ENCODE measurements around the gene FIGNL2.

Gene FIGNL2, protein sequence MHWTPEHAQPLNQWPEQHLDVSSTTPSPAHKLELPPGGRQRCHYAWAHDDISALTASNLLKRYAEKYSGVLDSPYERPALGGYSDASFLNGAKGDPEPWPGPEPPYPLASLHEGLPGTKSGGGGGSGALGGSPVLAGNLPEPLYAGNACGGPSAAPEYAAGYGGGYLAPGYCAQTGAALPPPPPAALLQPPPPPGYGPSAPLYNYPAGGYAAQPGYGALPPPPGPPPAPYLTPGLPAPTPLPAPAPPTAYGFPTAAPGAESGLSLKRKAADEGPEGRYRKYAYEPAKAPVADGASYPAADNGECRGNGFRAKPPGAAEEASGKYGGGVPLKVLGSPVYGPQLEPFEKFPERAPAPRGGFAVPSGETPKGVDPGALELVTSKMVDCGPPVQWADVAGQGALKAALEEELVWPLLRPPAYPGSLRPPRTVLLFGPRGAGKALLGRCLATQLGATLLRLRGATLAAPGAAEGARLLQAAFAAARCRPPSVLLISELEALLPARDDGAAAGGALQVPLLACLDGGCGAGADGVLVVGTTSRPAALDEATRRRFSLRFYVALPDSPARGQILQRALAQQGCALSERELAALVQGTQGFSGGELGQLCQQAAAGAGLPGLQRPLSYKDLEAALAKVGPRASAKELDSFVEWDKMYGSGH

GRCh38 chr12:51848326-51848727 is at the start of gene FIGNL2:
Gene FIGNL2 (minus strand): TSS chr12:51848718. CDS start chr12:51822413, 26,305 bp downstream.
- Histone ChIP-seq H4K20me1 (no peaks in the 10 kb centered on the region), H3K4me1 (peaks cover 41% of the 10 kb centered on the region), H3K9me3 (no peaks in the 10 kb centered on the region), H3K27me3 (peaks cover 35% of the 10 kb centered on the region), H3K9ac (no peak within 1 kb of the TSS), H3K36me3 (no peaks in the 10 kb centered on the region), H3K27ac (no peak within 1 kb of the TSS), H3K4me3 (0 out of 2 replicates have a peak within 1 kb of the TSS, but pooled peaks have one; percentile 7), H3K4me2 (peak within 1 kb of the TSS; percentile 97)
- TF ChIP-seq Cebpa-rat (IDR thresholded peaks at IDR 0.05) = no peak

DNA sequence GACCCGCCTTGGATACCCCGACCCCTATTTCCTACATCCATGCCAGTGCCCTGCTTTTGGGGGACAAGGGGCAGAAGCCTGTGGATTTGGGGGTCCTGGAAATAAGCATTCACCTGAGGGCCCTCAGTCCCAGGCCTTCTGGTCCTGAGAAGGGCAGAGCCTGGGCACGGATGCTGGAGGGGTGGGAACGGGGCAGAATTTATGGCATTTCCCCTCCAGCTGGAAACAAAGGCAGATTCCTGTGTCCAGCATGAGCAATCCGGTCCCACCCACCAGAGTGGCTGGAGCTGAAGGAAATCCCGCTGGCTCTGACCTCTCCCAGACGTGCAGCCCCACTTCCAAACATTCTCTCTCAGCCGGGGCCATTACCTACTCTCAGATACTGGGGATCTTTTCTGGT is 48.7 kb upstream of the FIGNL2 start:
- Histone ChIP-seq H3K4me2 (no peak overlapping the region), H3K4me1 (peaks cover 15% of the 10 kb centered on the region), H3K9ac (no peak overlapping the region), H3K36me3 (no peaks in the 10 kb centered on the region), H4K20me1 (no peaks in the 10 kb centered on the region), H3K27me3 (no peaks in the 10 kb centered on the region), H3K9me3 (no peaks in the 10 kb centered on the region), H3K4me3 (no peak overlapping the region), H3K27ac (no peak overlapping the region)
- no peak for TF ChIP-seq Cebpa-rat (IDR thresholded peaks at IDR 0.05)

DNA sequence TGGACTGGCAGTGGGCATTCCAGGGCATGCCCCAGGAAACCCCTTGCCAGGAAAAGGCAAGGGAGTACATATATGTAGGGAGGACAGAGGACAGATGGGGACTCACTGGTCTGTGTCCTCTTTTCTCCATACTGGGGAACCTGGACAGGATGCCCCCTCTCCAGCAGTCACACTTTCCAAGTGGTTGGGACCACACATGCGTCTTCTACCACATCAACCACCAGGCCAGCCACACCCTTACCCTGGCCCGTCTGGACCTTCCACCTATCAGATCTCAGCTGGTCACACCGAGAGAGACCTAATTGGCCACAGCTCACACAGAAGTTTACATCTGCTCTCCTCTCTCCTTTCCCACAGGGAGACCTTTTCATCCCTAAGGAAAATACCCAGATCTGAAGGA is 47.7 kb upstream of the FIGNL2 start:
- Histone ChIP-seq H3K27ac (no peak overlapping the region), H3K4me1 (peaks cover 15% of the 10 kb centered on the region), H3K9ac (no peak overlapping the region), H4K20me1 (no peaks in the 10 kb centered on the region), H3K4me2 (no peak overlapping the region), H3K4me3 (no peak overlapping the region), H3K9me3 (no peaks in the 10 kb centered on the region), H3K27me3 (no peaks in the 10 kb centered on the region), H3K36me3 (no peaks in the 10 kb centered on the region)
- no peak for TF ChIP-seq Cebpa-rat (IDR thresholded peaks at IDR 0.05)

- Histone ChIP-seq H3K27ac (no peak overlapping the region), H3K4me1 (peaks cover 15% of the 10 kb centered on the region), H3K4me3 (no peak overlapping the region), H3K36me3 (no peaks in the 10 kb centered on the region), H3K27me3 (no peaks in the 10 kb centered on the region), H3K9ac (no peak overlapping the region), H3K4me2 (no peak overlapping the region), H4K20me1 (no peaks in the 10 kb centered on the region), H3K9me3 (no peaks in the 10 kb centered on the region)
- TF ChIP-seq Cebpa-rat (IDR thresholded peaks at IDR 0.05) = no peak
Observed at GRCh38 chr12:51895378-51896135, 47.0 kb upstream of the FIGNL2 start.

DNA sequence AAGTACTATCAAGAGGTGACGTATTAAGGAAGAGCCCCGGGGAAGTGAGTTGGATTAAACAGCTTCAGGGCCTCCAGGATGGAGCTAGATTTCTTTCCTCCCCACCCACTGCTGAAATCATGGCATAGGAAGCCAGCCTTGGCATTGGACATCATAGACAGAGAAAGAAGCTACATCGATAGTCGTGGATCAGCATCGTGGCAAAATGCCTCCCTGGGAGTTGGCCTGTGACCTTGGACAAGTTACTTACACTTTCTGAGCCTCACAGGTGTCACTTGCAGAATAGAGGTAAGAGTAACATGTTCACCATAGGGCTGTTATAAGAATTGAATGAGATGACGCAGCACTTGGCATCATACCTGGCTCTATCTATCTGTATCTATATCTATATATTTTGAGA is 45.3 kb upstream of the FIGNL2 start:
- Histone ChIP-seq H3K27me3 (no peaks in the 10 kb centered on the region), H3K4me3 (no peak overlapping the region), H4K20me1 (no peaks in the 10 kb centered on the region), H3K36me3 (no peaks in the 10 kb centered on the region), H3K9me3 (no peaks in the 10 kb centered on the region), H3K27ac (no peak overlapping the region), H3K4me1 (peaks cover 21% of the 10 kb centered on the region), H3K4me2 (no peak overlapping the region), H3K9ac (no peak overlapping the region)
- no peak for TF ChIP-seq Cebpa-rat (IDR thresholded peaks at IDR 0.05)

DNA sequence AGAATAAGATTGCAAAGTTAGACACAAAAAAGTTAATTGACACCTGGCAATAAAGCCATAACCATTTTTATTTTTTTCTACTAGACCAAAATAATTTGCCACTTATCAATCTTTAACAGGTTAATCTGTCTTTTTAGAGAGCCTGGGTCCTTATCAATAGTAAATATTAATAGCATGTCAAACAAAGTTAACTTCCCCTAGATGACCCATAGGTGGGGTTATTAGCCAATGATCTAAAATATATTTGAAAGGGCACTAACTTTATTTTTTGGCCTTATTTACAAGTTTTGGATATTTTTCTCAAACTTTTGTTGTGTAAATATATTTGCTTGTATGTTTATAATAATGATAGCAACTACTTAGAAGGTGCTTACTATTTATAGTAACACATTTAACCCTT is 43.3 kb upstream of the FIGNL2 start:
- H3K9me3 ChIP-seq = no peaks in the 10 kb centered on the region
- H3K4me2 ChIP-seq = no peak overlapping the region
- H3K27ac ChIP-seq = no peak overlapping the region
- no peak overlapping the region for H3K4me3 ChIP-seq
- no peak for TF ChIP-seq Cebpa-rat (IDR thresholded peaks at IDR 0.05)
- H4K20me1 ChIP-seq = no peaks in the 10 kb centered on the region
- no peaks in the 10 kb centered on the region for H3K36me3 ChIP-seq
- H3K27me3 ChIP-seq = no peaks in the 10 kb centered on the region
- peaks cover 28% of the 10 kb centered on the region for H3K4me1 ChIP-seq
- no peak overlapping the region for H3K9ac ChIP-seq

DNA sequence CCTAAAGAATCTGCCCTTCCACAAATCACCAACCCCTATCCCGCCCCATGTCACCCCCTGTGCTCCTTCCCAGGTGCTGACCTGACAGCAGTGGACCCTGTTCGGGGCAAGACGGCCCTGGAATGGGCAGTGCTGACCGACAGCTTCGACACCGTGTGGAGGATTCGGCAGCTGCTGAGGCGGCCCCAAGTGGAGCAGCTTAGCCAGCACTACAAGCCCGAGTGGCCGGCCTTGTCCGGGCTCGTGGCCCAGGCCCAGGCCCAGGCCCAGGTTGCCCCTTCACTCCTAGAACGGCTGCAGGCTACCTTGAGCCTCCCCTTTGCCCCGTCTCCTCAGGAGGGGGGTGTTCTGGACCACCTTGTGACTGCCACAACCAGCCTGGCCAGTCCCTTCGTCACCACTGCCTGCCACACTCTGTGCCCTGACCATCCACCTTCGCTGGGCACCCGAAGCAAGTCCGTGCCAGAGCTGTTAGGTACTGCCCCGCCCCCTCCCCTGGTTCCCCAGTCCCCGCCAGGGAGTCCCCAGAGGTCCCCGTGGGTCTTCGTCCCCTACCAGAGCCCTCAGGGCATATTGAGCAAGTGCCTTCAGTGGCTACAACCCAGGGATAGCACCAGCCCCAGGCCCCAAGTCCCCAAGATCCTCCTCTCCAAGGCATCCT is 42.1 kb upstream of the FIGNL2 start:
- Histone ChIP-seq H4K20me1 (no peaks in the 10 kb centered on the region), H3K4me1 (peaks cover 40% of the 10 kb centered on the region), H3K27ac (no peak overlapping the region), H3K4me2 (no peak overlapping the region), H3K4me3 (no peak overlapping the region), H3K9ac (no peak overlapping the region), H3K36me3 (no peaks in the 10 kb centered on the region), H3K27me3 (no peaks in the 10 kb centered on the region), H3K9me3 (no peaks in the 10 kb centered on the region)
- no peak for TF ChIP-seq Cebpa-rat (IDR thresholded peaks at IDR 0.05)

DNA sequence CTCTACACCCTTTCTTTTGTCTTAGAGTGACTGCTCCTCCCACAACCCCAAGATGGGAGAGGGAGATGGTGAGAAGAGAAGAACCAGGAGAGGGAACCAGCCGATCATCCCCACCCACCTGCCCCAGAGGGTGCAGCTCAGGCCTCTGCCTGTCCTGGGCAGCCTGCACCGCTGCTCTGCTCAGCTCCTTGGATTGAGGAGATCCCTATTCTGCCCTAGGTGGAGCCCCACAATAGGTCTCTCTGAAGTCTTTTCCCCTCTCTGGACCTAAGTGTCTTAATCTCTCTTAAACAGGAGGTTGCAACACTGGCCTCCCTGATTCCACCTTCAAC is 41.6 kb upstream of the FIGNL2 start:
- Histone ChIP-seq H3K27me3 (no peaks in the 10 kb centered on the region), H3K4me2 (peak overlapping the region; percentile 15; the same call in 1 of the 2 replicates), H4K20me1 (no peaks in the 10 kb centered on the region), H3K4me3 (no peak overlapping the region), H3K4me1 (peaks cover 44% of the 10 kb centered on the region), H3K36me3 (no peaks in the 10 kb centered on the region), H3K27ac (0 out of 2 replicates have a peak overlapping the region, but pooled peaks have one; percentile 20), H3K9me3 (peaks cover 4% of the 10 kb centered on the region), H3K9ac (no peak overlapping the region)
- TF ChIP-seq Cebpa-rat (IDR thresholded peaks at IDR 0.05) = no peak
